Measurements from ENCODE around the gene PSMB5. TPM values are rescaled to one million over a fixed set of nuclear protein-coding genes. Genes with fewer than 3 reads are reported as not detected.

PSMB5 gene
- polyA plus RNA-seq, 1 experiment, result 304 TPM

- peak; percentile 30; the same call in 1 of the 2 replicates for TF ChIP-seq CTCF (IDR thresholded peaks at IDR 0.05; ENCODE audit: insufficient read depth, low read depth, low read length)
- DNase-seq (ENCODE audit: low read depth), result no peak
- POLR2A ChIA-PET, result no interaction called here
- CTCF ChIA-PET, result interaction anchor here (0.6 to 19.2 kb wide), 9 partner anchors 11 to 124 kb away, joined by 3 to 539 read pairs (median 13); partner anchors contain the start of genes AJUBA and PRMT5
- Histone ChIP-seq H3K27me3 (ENCODE audit: control insufficient read depth, insufficient read depth, low read length) (no peaks in the 10 kb centered on the region), H3K4me3 (ENCODE audit: low read depth, low read length) (no peak overlapping the region), H3K36me3 (ENCODE audit: control insufficient read depth, insufficient read depth, low read length) (peaks cover 10% of the 10 kb centered on the region)
Observed at GRCh38 chr14:23054000-23054811, 19.5 kb upstream of the PSMB5 start.

GRCh38 chr14:23053426-23053825 lies 18.7 kb upstream of the PSMB5 start:
- DNase-seq (ENCODE audit: low read depth), result no peak
- TF ChIP-seq CTCF (IDR thresholded peaks at IDR 0.05; ENCODE audit: insufficient read depth, low read depth, low read length), result no peak
- ChIA-PET POLR2A (no interaction called here), CTCF (interaction anchor here (0.7 to 19.2 kb wide), 5 partner anchors 14 to 136 kb away, joined by 3 to 539 read pairs (median 57); partner anchors contain the start of gene AJUBA)
- no peaks in the 10 kb centered on the region for H3K27me3 ChIP-seq (ENCODE audit: control insufficient read depth, insufficient read depth, low read length)
- peaks cover 3% of the 10 kb centered on the region; the same call in 1 of the 2 replicates for H3K36me3 ChIP-seq (ENCODE audit: control insufficient read depth, insufficient read depth, low read length)
- no peak overlapping the region for H3K4me3 ChIP-seq (ENCODE audit: low read depth, low read length)

- no peak for TF ChIP-seq CTCF (IDR thresholded peaks at IDR 0.05; ENCODE audit: insufficient read depth, low read depth, low read length)
- ChIA-PET POLR2A (no interaction called here), CTCF (interaction anchor here (2.2 to 19.2 kb wide), 2 partner anchors 14 to 63 kb away, joined by 5 to 539 read pairs; partner anchors contain the start of gene AJUBA)
- H3K36me3 ChIP-seq (ENCODE audit: control insufficient read depth, insufficient read depth, low read length), result peaks cover 3% of the 10 kb centered on the region; the same call in 1 of the 2 replicates
- DNase-seq (ENCODE audit: low read depth), result no peak
- H3K27me3 ChIP-seq (ENCODE audit: control insufficient read depth, insufficient read depth, low read length), result no peaks in the 10 kb centered on the region
- H3K4me3 ChIP-seq (ENCODE audit: low read depth, low read length), result no peak overlapping the region
Observed at GRCh38 chr14:23052671-23053070, 18.0 kb upstream of the PSMB5 start.

GRCh38 chr14:23052182-23052623 lies 17.5 kb upstream of the PSMB5 start:
- Histone ChIP-seq H3K27me3 (ENCODE audit: control insufficient read depth, insufficient read depth, low read length) (no peaks in the 10 kb centered on the region), H3K36me3 (ENCODE audit: control insufficient read depth, insufficient read depth, low read length) (peaks cover 3% of the 10 kb centered on the region; the same call in 1 of the 2 replicates), H3K4me3 (ENCODE audit: low read depth, low read length) (no peak overlapping the region)
- TF ChIP-seq CTCF (IDR thresholded peaks at IDR 0.05; ENCODE audit: insufficient read depth, low read depth, low read length), result peak; percentile 36; the same call in 1 of the 2 replicates
- CTCF ChIA-PET, result interaction anchor here (1.1 to 19.2 kb wide), 3 partner anchors 15 to 96 kb away, joined by 3 to 539 read pairs (median 3); partner anchors contain the start of genes AJUBA and HAUS4
- no peak for DNase-seq (ENCODE audit: low read depth)
- POLR2A ChIA-PET, result no interaction called here
